ENCODE measurements around the gene SRGAP1.

GRCh38 chr12:63921157-63921556 is 76.7 kb downstream of the SRGAP1 start:
- TF ChIP-seq CTCF (IDR thresholded peaks at IDR 0.05), result no peak
- no peak for TF ChIP-seq POLR2A (IDR thresholded peaks at IDR 0.05)

Data from right lobe of liver (tissue), 4 donors.